COLO668 (cell line): ENCODE measurements around the gene NDUFS8.
A peak's percentile ranks its signal among the peaks of the same experiment; 100 is the strongest.

Source experiments
- DNase-seq: peaks from one replicate; lab custom pipeline; 2025; ENCODE audit not compliant: unreplicated experiment; lab: John Stamatoyannopoulos, UW

Gene NDUFS8

DNA sequence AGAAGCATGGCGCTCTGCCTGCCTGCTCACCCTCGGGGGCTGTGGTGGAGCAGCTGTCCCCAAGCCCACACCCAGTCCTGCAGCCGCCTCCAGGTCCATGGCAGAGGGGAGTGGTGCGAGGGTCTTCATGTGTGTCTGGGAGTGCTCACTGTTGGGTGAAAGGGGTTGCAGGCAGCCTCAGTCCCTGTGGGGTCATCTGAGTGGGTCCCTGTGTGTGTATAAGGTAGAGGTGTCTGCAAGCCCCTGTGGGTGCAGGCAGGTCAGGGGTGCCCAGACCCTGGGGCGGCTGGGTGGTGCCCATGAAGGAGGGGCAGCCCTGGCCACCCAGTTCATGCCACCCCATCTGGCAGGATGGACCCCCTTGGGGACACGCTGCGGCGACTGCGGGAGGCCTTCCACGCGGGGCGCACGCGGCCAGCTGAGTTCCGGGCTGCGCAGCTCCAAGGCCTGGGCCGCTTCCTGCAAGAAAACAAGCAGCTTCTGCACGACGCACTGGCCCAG is 15.5 kb upstream of the NDUFS8 start:
- DNase-seq = no peak

DNA sequence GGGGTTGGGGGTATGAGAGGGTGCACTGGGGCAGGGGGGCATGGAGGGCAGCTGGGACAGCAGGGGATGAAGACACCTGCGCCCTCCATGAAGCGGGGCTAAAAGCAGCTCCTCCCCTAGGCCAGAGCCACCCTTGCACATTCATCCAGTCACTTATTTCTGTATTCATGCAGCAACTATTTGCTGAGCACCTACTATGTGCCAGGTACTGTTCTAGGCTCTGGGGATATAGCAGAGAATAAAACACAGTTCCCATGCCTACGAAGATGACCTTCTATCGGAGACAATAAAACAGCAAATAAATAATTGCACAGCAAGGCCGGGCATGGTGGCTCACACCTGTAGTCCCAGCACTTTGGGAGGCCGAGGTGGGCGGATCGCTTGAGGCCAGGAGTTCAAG is 15.0 kb upstream of the NDUFS8 start:
- no peak for DNase-seq

DNA sequence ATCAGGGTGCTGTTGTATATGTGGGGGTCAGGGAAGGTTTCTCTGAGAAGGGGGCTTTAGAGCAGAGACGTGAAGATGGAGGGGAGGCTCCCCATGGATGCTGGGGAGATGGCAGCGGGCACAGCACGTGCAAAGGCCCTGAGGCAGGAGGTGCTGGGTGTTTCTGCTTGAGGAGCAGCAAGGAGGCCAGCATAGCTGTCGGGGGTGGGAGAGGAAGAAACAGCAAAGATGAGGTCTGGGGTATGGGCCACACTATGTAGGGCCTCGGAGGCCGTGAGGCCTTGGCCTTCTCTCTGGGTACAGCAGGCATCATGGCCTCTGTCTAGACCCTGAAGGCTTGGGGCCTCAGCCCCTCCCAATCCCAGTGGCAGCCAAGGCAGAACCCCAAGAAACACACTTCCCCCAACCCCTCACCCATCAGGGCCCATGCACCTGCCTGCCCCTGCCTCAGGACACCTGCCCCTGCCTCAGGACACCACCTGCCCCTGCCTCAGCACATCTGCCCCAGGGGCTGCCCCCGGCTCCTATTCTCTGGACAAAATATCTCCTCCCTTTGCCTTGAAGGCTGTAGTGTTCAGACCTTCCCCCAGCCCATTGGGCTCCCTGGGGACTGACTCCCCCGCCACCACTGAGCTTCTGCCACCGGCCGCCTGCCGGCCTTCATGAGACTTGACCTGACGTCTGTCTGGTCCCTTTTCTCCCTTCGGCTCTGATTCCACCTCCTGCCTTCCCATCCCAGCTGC is 14.1 kb upstream of the NDUFS8 start:
- peak; percentile 53 for DNase-seq

DNA sequence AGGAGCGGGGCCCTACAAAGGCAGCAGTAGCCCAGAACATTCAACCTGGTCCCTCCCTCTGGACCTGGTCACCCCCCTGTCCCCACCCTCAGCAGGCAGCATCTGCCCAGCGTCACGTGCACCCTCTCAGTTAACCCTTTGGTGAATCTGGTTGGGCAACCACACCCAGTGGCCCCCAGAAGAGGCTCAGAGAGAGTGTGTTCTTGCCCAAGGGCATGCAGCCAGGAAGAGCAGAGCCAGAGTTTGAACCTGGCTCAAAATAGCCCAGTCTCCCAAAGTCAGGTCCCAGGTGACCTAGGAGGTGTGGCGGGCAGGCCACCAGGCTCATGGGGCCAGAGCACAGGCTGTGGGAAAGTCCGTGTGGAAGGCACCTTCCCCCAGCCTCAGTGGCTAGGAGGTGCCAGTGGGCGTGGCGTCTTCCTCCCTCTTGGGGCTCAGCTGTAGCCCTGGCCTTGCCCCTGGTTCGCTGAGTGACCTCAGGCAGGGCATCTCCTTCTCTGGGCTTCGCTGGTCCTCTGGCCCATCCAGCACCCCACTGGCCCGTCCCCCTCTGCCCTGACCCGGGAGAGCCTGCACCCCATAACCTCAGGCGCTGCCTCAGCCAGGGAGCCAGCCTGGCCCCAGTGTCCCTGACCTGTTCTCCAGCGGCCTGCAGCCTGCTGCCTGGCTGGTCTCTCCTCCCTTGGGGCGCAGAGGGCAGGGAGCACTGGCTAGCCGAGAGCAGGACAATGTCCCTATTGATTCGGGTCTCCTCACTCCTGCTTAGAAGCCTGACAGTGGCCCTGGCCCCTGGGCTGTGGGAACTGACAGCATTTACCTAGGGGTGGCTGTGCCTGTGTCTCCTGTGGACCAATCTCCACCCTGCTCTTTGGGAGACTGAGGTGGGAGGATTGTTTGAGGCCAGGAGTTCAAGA is 13.3 kb upstream of the NDUFS8 start:
- no peak for DNase-seq

DNA sequence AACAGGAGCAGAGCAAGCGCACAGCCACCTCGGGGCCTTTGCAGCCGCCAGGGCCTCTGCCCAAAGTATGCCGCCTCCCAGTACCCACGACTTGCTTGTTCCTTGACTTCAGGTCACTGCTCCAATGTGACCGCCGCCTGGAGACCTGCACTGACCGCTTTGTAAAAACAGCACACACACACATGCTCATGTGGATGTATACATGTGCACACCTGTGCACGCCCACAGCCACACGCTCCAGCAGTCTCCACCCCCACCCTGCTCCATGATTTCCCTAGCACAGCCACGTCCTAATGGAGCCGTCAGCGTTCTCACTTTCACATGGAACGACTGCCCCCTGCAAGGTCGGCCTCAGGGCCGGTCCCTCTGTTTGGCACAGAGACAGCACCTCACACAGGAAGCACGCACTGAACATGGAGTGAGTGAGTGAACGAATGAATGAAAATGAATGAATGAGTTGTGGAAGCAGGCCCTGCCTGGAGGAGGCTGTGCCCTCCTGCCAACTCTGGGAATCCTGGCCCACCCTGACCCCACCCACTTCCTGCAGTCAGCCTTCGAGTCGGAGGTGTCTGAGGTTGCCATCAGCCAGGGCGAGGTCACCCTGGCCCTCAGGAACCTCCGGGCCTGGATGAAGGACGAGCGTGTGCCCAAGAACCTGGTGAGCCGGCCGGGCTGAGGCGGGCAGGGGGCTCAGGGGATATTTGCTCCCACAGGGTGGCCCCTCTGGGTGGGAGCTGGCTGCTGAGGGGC is 12.3 kb upstream of the NDUFS8 start:
- DNase-seq = no peak

DNA sequence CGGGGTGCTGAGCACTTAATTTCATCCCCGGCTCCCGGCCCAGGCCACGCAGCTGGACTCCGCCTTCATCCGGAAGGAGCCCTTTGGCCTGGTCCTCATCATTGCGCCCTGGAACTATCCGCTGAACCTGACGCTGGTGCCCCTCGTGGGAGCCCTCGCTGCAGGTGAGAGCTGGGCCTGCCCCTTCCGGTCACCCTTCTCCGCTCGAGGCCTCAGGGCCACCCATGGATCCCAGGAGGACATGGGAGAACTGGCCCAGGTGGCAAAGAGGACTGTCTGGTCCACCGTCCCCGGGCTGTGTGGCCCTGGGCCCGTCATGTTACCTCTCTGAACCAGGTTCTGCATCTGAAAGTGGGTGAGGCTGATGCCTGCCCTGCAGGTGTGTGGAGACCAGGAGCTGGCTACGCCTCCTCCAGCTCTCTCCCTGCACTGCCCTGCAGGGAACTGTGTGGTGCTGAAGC is 11.7 kb upstream of the NDUFS8 start:
- DNase-seq = no peak

DNA sequence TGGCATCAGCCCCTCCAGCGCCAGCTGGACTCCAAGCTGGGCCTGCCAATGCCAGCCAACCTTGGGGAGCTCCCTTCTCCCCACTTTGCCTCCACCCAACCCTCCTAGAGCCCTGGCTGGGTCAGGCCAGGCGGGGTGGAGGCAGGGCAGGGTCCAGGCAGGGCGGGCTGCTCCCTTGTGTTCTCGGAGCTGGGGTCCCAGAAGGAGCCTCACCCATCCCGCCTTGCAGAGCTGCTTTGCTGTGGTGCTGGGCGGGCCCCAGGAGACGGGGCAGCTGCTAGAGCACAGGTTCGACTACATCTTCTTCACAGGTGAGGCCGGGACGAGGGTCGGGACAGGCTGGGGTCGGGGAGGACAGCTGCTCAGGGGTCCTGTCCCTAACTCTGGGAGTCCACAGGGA is 11.0 kb upstream of the NDUFS8 start:
- DNase-seq = no peak

DNA sequence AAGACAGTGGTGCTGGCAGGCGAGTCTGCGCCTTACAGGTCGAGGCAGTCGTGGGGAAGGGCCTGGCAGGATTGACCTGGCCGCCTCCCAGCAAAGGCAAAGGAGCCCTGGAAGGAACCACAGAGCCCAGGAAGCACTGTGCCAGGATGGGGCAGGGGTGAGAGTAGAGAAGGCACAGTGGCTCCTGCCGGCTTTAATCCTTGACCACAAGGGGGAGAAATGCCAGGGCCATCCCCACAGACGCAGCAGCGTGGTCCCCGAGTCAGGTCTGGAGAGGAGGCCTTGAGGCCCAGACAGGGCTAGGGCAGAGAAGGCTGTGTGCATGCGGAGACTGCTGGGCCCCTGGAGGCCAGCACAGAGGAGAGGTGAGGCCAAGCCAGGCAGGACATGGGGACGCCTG is 9.9 kb upstream of the NDUFS8 start:
- peak; percentile 16 for DNase-seq

DNA sequence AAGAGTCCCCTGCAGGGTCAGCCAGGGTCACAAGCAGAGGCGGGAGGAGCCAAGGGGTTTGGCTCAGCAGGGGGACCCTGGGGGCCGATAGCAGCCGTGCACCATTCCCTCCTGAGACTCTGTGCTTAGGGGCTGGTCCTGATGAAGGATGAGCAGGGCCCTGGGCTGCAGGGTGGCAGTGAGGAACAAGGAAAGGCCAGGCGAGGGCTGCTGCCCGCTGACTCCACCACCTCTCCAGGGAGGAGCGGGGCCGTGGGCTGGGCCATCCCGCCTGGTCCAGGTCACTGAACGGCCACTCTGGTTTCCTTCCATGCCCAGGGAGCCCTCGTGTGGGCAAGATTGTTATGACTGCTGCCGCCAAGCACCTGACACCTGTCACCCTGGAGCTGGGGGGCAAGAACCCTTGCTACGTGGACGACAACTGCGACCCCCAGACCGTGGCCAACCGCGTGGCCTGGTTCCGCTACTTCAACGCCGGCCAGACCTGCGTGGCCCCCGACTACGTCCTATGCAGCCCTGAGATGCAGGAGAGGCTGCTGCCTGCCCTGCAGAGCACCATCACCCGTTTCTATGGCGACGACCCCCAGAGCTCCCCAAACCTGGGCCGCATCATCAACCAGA is 9.2 kb upstream of the NDUFS8 start:
- peak; percentile 42 for DNase-seq

DNA sequence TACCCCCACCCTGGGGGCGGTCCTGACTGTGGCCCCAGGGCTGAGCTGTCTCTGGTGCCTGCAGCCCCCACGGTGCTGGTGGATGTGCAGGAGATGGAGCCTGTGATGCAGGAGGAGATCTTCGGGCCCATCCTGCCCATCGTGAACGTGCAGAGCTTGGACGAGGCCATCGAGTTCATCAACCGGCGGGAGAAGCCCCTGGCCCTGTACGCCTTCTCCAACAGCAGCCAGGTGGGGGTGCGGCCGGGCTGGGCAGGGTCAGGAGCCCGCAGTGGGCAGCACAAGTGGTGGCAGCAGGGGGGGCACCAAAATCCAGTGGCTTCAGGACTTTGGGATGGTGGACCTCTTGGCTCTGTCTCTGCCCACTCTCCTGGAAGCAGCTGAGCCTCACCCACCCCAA is 8.0 kb upstream of the NDUFS8 start:
- no peak for DNase-seq

DNA sequence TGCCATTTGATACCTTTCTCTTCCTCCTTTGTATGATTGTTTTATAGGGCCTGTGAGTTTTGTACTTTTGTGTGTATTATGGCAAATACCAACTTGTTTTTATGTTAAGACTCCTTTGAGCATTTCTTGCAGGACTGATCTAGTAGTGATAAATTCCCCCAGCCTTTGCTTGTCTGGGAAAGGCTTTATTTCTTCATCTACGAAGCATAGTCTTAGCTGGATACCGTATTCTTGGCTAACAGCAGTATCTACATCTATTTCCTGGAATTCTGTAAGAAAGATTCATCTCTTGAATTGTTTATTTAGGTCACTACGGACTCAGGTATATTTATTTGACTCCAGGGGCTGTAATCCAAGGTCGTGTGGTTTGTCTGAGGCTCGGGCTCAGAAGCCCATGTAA is 6.0 kb upstream of the NDUFS8 start:
- no peak for DNase-seq

DNA sequence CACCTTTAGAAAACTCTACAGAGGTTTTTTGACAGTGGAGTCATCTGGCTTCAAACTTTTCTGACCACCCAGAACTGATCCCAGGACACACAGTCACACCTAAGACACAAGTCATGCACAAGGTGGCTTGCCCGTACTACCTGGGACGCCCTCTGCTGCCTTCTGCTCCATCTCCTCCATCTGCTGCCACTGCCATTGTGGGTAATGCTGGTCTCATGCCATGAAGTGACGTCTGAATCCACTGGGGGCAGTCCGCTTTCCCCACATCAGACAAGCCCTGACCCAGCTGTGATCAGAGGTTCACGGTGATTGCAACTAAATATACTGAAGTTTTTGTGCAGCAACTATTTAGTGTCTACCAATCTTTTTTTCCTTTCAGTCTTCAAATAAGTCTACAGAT is 5.4 kb upstream of the NDUFS8 start:
- peak; percentile 8 for DNase-seq

DNA sequence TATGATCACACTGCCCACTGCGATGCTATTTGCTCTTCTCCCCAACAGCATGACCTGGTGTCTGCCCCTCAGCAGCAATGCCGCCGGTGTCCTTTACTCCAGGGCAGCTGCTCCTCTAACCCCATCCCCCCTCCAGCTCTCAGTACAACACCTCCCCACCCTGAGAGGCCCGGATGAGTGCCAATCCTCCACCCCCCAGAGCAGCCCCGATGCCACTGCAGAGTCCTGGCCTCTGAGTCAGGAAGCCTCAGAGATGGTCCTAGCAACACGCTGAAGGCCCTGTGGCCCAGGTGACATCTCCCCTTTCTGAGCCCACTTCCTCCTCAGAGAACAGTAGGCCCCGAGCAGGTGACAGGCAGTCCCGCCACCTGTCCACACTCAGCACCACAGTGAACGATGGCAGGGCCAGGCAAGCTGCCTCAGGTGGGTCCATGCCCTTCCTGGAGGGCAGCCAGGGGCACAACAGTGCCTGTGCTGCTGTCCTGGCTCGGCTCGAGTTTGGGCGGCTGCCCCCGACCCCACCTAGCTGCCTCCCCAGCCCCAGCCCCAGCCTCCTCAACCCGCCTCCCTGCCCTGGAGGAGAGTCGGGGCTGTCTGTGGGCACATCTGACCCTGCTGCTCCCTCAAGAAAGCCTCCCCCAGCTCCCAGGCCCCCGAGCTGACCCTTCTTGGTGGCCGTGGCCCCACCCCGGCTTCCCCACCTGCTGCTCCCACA is 3.9 kb upstream of the NDUFS8 start:
- DNase-seq = peak; percentile 82

DNA sequence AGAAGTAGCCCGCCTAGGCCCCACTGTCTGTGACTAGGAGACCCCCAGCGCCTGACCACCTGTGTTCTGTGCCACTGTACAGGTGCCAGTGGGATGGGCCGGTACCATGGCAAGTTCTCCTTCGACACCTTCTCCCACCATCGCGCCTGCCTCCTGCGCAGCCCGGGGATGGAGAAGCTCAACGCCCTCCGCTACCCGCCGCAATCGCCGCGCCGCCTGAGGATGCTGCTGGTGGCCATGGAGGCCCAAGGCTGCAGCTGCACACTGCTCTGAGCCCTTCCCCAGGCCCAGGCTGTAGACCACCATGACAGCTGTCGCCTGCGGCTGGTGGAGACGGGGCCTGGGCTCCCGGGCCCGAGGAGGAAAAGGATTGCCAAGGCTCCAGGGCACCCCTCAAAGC is 2.8 kb upstream of the NDUFS8 start:
- no peak for DNase-seq

DNA sequence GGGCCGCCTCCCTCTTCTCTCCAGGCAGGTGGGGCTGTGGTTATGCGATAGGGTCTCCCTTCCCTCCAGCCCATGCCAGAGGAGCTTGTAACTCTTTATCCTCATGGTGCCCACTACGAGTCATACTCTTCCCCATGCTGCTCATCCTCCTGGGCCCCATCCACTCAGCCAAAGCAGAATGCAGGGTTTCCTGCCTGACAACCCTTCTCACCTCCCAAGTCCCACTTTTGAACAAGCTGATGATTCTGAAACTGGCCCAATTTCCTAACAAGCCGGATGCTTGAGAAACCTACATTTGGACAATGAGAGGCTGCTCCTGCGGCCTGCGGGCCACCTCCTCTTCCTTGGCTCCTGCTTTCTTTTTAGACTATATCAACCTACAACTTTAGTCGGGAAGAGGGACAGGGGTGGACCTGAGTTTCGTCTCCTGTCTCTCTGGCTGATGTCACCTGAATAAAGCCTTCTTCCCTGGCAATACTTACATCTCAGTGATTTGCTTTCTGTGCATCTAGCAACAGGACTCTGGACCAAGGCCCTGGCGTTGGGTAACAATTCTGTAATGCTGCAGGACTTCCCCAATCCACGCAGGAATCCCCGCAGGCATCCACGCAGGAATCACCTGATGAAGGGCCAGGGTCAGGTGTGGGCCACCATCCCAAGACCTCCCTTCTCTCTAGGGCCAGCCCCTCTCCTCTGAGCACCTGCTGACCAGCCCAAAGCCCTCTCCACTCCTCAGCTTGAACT is 1.5 kb upstream of the NDUFS8 start:
- DNase-seq = peak; percentile 12

DNA sequence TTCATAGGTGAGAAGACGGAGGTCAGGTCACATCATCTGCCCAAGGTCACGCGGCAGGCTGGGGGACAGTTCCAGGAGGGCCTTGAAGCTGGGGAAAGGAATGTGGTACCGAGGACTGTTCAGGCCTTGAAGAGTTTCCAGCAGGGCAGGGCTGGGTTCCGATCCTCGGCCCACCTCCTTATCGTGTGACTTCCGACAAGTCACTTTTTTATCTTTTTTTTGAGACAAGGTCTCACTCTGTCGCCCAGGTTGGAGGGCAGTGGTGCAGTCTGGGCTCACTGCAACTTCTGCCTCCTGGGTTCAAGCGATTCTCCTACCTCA is 623 bp downstream of the NDUFS8 start:
- no peak for DNase-seq

DNA sequence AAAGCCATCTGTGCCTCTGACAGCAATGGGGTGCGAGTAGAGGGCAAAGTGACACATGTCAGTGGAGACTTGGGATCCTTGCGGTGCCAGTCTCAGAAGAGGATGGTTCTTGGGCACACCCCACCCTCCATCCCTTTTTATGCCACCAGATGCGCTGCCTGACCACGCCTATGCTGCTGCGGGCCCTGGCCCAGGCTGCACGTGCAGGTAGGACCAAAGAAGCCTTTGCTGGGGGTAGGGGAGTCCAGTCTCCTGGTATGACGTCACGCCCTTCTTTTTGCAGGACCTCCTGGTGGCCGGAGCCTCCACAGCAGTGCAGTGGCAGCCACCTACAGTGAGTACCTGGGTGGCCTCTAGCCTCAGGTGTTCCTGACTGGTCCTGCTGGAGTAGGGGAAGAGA is 1.5 kb downstream of the NDUFS8 start:
- no peak for DNase-seq

DNA sequence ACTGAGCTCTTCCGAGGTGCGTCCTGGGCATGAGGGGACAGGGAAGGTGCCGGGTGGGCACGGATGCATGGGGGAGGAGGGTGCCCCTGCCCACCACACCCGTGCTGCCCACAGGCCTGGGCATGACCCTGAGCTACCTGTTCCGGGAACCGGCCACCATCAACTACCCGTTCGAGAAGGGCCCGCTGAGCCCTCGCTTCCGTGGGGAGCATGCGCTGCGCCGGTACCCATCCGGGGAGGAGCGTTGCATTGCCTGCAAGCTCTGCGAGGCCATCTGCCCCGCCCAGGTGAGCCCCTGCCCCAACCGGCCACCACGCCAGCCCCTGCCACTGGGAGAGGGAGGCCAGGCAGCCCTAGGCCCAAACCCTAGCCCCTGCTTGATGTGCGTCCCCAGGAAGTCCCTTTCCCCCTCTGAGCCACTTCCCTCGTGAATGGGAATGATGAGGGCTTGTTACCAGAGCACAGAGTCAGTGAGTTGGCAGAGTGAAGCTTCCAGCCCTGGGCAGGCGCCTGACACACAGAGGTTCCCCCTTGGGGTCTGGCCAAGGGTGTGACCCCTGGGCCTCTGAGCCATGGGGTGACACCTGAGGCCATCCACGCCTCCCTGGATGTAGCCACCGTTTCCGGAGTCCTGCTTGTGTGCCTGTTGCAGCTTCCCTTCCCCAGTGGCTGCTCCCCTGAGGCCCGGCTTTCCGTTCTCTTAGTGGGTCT is 2.7 kb downstream of the NDUFS8 start:
- no peak for DNase-seq

DNA sequence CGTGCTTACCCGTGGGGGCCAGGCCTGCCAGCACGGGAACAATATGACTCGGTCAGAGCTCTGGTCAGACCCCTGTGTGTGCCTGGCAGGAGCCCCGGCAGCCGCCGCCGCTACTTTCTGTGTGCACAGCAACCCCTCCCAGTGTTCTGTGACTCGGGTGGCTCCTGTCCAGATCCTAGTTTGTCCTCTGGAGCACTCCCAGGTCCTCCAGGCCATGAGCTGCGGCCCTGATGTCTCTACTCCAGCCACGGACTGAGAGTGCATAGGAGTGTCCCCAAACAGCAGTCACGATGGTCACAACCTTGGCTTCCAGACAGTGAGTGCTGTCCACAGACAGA is 3.2 kb downstream of the NDUFS8 start:
- no peak for DNase-seq
